ENCODE measurements around the gene JAZF1. TPM values are rescaled to one million over a fixed set of nuclear protein-coding genes. Genes with fewer than 3 reads are reported as not detected.

Gene JAZF1
- total RNA-seq, 2 experiments from 2014 or later = 3.3 to 4.0 TPM

DNA sequence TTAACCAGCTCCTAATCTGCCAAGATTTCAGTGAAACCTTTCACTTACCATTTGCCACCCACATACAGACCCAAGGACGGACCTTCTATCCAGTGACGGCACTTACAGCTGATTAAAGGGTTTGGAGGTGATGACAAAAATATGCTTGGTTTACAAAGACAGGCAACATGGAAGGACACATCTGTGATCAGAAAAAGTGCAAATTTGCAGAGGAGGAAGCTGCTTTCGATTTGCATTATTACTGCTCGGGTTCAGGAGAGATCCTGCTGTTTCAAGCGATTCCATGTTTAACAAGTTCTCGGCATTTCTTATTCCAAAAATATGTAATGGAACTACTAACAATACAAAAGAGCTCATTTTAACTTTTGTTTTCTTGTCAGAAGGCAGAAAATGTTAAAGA is 109.0 kb downstream of the JAZF1 start:
- TF ChIP-seq, protein P1, sequence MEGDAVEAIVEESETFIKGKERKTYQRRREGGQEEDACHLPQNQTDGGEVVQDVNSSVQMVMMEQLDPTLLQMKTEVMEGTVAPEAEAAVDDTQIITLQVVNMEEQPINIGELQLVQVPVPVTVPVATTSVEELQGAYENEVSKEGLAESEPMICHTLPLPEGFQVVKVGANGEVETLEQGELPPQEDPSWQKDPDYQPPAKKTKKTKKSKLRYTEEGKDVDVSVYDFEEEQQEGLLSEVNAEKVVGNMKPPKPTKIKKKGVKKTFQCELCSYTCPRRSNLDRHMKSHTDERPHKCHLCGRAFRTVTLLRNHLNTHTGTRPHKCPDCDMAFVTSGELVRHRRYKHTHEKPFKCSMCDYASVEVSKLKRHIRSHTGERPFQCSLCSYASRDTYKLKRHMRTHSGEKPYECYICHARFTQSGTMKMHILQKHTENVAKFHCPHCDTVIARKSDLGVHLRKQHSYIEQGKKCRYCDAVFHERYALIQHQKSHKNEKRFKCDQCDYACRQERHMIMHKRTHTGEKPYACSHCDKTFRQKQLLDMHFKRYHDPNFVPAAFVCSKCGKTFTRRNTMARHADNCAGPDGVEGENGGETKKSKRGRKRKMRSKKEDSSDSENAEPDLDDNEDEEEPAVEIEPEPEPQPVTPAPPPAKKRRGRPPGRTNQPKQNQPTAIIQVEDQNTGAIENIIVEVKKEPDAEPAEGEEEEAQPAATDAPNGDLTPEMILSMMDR (IDR thresholded peaks at IDR 0.05) = no peak
- Mint-ChIP-seq H3K4me3 (no peak overlapping the region), H3K27me3 (no peaks in the 10 kb centered on the region), H3K27ac (no peak overlapping the region), H3K9me3 (no peaks in the 10 kb centered on the region), H3K36me3 (ENCODE audit: low read depth) (no peaks in the 10 kb centered on the region), H3K4me1 (ENCODE audit: low read depth) (peaks cover 2% of the 10 kb centered on the region)
- ChIA-PET CTCF (interaction anchor here (1.5 to 4.3 kb wide), 5 partner anchors 9 to 25 kb away, joined by 3 to 36 read pairs (median 8); no protein-coding TSS in a partner anchor), POLR2A (interaction anchor here (1.0 kb wide), 1 partner anchor 47 kb away, joined by 3 read pairs; no protein-coding TSS in a partner anchor)
- ATAC-seq = no peak
- intact Hi-C loops (cut with micrococcal nuclease) = no loop called here
- no peak for DNase-seq

DNA sequence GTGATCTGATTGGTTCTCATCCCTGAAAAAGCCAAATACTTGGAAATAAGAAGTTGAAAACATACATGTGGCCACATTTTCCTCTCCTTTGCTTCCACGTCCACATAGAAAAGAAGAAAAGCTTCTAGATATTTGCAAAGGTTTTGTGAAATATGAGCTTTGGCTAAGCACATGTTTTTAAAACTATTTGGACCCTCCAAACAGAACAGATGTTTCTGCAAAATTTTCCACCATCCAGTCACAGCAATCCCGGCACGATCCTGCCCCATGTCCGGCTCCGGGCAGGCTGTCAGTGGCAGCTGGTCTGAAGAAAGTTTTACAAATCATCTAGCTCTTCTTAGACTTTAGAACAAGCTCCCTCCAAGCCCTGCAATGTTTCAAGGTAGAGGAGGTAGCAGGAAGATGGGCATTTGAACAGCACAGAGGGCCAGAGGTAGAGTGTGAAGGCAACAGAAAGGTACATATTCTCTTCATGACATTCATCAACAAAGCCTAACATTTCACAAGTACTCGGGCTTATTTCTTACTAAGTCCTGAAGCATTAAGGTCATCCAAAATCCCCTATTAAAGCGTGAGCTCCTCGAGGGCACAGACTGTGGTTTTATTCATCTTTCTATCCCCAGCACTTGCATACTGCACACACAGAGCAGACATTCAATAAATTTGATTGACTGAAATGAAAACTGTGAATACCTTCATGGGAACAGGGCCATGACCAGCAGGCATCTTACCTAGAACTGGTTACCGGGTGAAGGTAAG is 110.1 kb downstream of the JAZF1 start:
- no peaks in the 10 kb centered on the region for H3K27me3 Mint-ChIP-seq
- no peak overlapping the region for H3K27ac Mint-ChIP-seq
- no peaks in the 10 kb centered on the region for H3K36me3 Mint-ChIP-seq (ENCODE audit: low read depth)
- intact Hi-C loops (cut with micrococcal nuclease) = no loop called here
- TF ChIP-seq, protein P1 (IDR thresholded peaks at IDR 0.05) = no peak
- no peak for DNase-seq
- H3K9me3 Mint-ChIP-seq = no peaks in the 10 kb centered on the region
- H3K4me1 Mint-ChIP-seq (ENCODE audit: low read depth) = peaks cover 2% of the 10 kb centered on the region
- POLR2A ChIA-PET = no interaction called here
- no peak overlapping the region for H3K4me3 Mint-ChIP-seq
- ATAC-seq = no peak
- CTCF ChIA-PET = interaction anchor here (0.7 to 4.3 kb wide), 6 partner anchors 8 to 26 kb away, joined by 3 to 36 read pairs (median 8); no protein-coding TSS in a partner anchor

DNA sequence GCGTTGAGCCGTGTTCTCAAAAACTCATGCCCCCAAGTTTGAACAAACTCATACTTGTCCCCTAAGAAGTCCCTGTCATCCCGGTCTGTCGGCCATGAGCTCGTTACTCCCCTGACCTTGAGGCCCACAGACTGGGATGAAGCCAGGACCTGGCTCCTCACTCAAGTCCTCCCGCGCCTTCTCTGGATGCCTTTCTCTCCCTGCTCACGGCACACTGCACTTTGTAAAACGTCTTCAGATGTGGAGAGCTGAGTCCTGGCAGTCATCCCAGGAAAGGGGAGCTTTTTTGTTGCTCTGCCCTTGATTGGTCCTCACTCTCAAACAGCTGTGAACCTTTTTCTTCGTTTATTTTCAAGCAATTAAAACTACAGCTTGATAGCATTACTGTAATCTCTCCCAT is 110.8 kb downstream of the JAZF1 start:
- no peaks in the 10 kb centered on the region for H3K36me3 Mint-ChIP-seq (ENCODE audit: low read depth)
- intact Hi-C loops (cut with micrococcal nuclease) = no loop called here
- peaks cover 2% of the 10 kb centered on the region for H3K4me1 Mint-ChIP-seq (ENCODE audit: low read depth)
- ChIA-PET CTCF (interaction anchor here (1.3 to 4.3 kb wide), 5 partner anchors 8 to 27 kb away, joined by 3 to 36 read pairs (median 13); no protein-coding TSS in a partner anchor), POLR2A (no interaction called here)
- H3K9me3 Mint-ChIP-seq = no peaks in the 10 kb centered on the region
- DNase-seq = no peak
- TF ChIP-seq, protein P1 (IDR thresholded peaks at IDR 0.05) = no peak
- H3K27me3 Mint-ChIP-seq = no peaks in the 10 kb centered on the region
- no peak overlapping the region for H3K27ac Mint-ChIP-seq
- H3K4me3 Mint-ChIP-seq = no peak overlapping the region
- no peak for ATAC-seq

DNA sequence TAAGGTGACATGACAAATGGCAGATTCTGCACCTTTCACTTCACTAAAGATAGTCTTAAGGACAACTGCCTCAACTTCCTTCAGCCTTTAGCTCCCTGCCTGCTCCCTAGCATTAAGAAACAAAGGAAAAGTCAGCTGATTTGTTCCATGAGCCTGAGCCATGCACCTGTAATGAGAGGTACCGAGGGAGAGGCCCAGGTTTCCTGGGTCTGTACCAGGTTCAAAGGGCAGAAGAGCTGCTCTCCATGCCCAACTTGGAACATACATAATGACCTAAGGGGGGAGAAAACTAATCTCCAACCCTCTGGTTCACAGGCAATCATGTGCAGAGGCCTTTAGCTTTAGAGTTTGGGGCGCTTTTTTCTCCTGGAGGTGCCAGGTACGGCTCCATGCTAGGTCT is 111.2 kb downstream of the JAZF1 start:
- no peak for DNase-seq
- H3K4me1 Mint-ChIP-seq (ENCODE audit: low read depth) = peaks cover 2% of the 10 kb centered on the region
- ATAC-seq = no peak
- POLR2A ChIA-PET = no interaction called here
- H3K27ac Mint-ChIP-seq = no peak overlapping the region
- H3K27me3 Mint-ChIP-seq = no peaks in the 10 kb centered on the region
- H3K4me3 Mint-ChIP-seq = no peak overlapping the region
- CTCF ChIA-PET = interaction anchor here (1.3 to 4.3 kb wide), 5 partner anchors 8 to 28 kb away, joined by 3 to 36 read pairs (median 13); no protein-coding TSS in a partner anchor
- intact Hi-C loops (cut with micrococcal nuclease) = no loop called here
- H3K9me3 Mint-ChIP-seq = no peaks in the 10 kb centered on the region
- TF ChIP-seq, protein P1 (IDR thresholded peaks at IDR 0.05) = no peak
- no peaks in the 10 kb centered on the region for H3K36me3 Mint-ChIP-seq (ENCODE audit: low read depth)

DNA sequence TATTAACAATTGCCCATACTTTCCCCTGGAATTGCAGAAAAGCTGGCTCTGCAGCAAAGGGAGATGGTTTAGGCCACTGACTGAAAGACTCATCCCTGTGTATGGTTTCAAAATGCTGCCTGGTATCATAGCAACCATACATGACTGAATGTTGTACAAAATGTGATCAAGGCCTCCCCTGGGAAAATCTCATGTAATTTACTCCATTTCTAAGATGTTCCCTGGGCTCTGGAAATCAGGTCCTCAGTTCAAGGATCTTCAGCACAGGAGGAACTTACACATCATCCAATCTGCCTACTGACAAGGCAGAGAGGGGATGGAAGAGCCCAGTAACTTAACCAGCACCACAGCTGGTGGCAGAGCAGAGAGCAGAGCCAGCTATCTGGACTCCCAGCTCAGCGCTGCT is 111.8 kb downstream of the JAZF1 start:
- Mint-ChIP-seq H3K4me3 (no peak overlapping the region), H3K27ac (no peak overlapping the region), H3K27me3 (no peaks in the 10 kb centered on the region), H3K4me1 (ENCODE audit: low read depth) (peaks cover 2% of the 10 kb centered on the region), H3K36me3 (ENCODE audit: low read depth) (no peaks in the 10 kb centered on the region), H3K9me3 (no peaks in the 10 kb centered on the region)
- intact Hi-C loops (cut with micrococcal nuclease) = no loop called here
- POLR2A ChIA-PET = no interaction called here
- no peak for DNase-seq
- no peak for ATAC-seq
- CTCF ChIA-PET = interaction anchor here (1.1 to 2.6 kb wide), 5 partner anchors 9 to 28 kb away, joined by 3 to 15 read pairs (median 9); no protein-coding TSS in a partner anchor
- TF ChIP-seq, protein P1 (IDR thresholded peaks at IDR 0.05) = no peak

All from activated CD8-positive, alpha-beta T cell treated with anti-CD3 and anti-CD28 coated beads for 36 hours (primary cell).